NCI-H2196 (cell line): Measurements from ENCODE around the gene LRRC49.

ENCODE experiments used
- DNase-seq: peaks from one replicate; lab custom pipeline; 2025; ENCODE audit not compliant: unreplicated experiment; lab: John Stamatoyannopoulos, UW

Gene LRRC49

DNA sequence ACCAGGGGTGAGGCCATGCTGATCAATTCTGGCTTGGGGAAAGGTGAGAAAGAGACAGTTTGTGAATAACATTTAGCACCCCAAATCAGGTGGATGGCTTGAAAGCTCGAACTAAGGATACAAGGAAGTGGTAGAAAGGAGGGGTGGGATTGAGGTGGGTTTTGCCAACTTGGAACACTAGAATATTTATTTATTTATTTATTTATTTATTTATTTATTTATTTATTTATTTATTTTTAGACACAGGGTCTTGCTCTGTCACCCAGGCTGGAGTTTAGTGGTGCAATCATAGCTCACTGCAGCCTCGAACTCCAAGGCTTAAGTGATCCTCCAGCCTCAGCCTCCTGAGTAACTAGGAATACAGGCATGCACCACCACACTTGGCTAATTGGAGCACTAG is 191.6 kb downstream of the LRRC49 start:
- no peak for DNase-seq

DNA sequence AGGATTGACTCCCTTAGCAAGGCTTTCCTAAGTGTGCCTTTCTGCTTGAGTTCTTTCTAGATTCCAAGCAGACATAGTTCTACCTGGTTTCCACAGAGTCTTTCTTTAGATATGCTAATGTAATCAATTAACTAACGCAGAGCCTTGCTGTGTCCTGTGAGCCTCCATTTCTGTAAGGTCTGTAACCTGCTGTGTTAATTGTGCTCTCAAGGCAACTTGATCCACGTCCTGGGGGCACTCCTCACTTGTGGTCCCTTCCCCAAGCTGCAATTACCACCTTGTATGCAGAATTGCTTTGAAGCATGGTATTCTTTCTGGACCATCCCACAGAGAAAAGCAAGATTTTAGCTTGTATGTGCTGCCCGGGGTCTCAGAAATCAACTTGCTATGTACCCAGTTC is 193.2 kb downstream of the LRRC49 start:
- no peak for DNase-seq

DNA sequence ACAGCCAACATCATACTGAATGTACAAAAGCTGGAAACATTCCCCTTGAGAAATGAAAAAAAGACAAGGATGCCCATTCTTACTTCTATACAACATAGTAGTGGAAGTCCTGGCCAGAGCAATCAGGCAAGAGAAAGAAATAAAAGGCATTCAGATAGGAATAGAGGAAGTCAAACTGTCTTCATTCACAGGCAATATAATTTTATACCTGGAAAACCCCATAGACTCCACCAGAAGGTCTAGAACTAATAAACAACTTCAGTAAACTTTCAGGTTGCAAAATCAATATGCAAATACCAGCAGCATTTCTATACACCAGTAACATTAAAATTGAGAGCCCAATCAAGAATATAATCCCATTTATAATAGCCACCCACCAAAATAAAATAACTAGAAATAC is 195.5 kb downstream of the LRRC49 start:
- no peak for DNase-seq

DNA sequence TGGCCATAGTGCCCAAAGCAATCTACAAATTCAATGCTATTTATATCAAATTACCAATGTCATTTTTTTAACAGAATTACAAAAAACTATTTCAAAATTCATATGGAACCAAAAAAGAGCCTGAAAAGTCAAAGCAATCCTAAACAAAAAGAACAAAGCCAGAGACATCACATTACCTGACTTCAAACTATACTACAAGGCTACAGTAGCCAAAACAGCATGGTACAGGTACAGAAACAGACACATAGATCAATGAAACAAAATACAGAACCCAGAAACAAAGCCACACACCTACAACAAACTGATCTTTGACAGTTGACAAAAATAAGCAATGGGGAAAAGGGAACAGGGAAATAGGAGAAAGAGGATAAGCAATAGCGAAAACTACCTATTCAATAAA is 196.1 kb downstream of the LRRC49 start:
- no peak for DNase-seq

DNA sequence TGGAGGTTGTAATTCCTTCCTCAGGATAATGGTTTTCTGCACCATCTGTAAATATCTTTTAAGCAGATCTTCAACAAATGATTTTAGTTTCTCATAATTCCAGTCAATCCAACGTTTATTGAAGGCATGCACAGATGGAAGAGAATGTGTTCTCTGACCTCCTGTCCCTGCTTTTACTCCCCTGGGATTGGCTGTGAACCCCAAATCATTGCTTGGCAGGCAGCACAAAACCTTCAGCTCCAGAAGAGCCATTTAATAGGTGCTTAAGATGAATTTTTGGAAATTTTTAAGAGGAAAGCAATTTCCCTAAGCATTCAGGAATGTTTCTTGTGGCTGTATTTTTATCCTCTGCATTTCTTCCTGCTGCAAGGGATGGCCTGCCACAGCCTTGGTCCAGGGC is 197.2 kb downstream of the LRRC49 start:
- DNase-seq: no peak

DNA sequence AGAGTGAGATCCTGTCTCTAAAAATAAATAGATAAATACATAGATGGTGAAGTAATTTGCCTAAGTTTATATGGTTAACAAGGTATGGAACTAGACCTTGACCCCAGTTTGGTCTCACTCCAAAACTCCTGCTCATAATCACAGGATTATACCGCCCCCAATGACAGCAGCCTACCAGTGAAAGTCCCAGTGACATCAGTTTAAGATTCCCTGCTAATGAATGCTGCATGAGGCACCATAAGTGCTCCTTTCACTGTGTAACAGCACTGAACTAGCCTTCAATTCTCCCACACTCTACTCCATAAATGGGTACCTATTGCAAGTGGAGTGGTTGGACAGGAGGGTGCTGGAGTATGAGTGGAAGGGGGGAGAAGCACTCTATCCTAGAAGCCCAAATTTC is 199.0 kb downstream of the LRRC49 start:
- DNase-seq: no peak

DNA sequence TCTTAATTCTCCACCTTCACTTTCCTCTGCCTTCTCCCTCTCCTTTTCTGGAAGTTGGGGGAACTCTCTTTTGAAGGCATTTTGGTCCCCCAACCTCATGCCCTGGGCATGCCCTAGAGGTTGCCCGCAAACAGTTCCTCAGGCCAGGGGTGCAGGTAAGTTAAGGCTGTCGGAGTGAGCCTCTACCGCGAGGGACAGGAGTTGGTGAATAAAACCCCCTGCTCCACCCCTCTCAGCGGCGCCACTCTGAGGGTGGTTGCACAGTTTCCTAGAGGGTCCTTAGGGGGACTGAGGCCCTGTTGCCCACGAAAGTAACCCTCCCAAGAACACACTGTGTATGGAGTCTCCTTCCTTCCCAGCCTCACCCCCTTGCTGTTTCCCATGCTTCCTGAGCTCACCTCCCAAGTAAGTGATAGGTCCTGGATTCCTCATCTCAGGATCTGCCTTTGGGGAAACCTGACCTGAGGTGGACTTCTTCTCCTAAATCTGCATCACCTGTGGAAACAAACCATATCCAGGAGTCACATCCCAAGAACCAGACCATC is 199.5 kb downstream of the LRRC49 start:
- no peak for DNase-seq

DNA sequence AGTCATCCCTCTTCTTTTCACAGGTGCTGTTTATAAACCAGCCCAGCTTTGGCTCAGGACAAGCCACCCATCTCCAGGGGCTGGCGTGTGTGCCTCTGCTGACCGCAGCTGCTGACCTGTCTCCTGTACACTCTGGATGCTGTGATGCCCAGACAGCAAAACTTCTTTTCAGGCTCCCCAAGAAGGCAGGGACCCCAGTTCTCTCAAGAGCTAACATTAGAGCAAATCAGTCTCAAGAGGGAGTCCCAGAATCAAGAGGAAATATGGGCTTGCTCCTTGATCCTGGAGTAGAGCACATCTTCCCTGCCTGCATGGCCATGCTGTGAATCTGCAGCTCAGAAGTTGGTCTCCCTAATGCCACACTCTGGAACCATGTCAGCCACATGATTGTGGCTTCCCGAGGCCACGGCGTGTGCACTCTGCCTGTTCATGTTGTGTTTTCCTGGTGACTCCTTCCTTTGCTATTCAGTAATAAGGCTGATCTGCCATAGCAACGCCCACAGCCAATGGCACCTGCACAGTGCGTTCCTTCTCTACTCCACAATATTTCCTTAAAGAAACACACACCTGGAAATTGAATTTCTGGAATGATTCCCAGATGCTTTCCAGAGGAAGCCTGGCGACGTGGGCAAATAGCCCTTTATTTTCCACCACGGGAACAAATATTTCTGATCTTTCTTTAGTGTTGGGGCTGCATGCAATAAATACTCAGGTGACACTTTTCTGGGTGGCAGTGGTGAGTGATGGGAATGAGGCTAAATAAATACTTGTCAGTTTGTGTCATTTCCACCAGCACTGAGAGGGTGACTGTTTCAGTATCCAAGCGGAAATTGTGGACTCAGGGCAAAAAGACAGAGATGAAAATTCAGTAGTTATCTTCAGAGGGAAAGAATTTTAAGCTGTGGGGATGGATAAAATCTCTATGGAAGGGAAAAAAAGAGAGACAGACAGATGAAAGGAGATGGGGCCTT is 200.7 kb downstream of the LRRC49 start:
- peak; percentile 31 for DNase-seq

DNA sequence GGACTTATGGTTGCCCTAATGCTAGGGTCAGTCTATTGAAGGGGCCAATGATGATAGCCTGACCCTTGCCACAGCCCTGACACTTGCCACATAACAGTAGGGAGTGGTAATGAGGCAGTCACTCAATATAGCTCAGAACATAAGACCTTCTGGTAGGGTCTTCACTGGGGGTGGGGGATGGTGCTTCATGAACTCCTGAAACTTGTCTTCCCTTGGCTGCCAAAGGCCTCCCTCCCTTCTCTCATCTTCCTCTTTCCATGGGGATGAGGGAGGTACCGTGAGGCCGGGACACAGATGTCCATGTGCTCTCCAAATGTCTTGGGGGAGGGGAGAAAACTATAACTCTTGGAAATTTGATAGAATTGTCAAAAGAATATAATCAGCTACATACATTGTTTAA is 201.5 kb downstream of the LRRC49 start:
- no peak for DNase-seq

DNA sequence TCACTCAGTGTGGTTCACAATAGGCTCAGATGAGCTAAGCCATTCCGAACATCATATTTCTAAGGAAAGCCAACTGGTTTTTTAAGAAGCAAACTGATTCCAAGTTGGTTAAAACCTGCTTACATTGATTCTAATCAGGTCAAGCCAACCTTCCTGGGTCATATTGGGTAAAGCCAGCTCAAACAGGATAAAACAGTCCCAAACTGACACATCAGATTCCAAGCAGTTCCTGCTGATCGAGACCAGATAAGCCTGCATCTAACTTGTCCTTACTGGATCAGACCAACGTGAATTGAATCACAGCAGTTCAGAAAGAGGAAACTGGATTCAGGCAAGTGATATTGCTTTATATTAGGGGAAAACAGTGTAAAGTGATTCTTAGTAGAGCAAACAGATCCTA is 204.1 kb downstream of the LRRC49 start:
- DNase-seq: no peak

DNA sequence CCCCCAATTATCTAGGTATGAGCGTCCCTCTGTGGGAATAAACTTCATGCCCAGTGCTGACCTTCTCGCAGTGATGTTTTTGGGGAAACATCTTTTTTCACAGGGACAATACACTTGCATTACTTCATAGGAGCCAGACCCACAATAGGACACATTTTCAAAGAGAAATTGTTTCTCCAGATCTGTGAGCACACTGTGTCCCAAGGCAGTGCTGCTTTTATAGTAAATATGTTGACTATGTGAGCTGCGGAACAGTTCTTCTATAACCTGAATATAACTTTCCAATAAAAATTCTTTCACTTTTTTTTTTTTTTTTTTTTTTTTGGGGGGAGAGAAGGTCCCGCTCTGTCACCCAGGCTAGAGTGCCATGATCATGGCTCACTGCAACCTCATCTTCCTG is 205.3 kb downstream of the LRRC49 start:
- DNase-seq: no peak

DNA sequence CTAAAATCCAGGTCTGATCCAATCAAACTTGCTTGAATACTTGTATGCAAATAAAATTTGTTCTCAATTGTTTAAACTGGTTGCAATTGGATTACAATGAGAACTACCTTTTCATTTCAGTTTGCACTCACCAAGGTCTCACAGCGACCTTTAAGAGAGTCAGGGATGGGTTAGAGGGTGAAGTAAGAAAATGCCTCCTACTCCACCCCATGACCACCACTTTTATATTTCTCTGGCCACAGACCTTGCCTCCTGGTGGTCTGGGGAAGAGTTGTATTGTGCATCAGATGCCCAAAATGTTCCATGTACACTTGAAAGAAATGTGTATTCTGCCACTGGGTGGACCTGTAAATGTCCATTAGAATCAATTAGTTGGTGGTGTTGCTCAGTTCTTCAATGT is 206.3 kb downstream of the LRRC49 start:
- DNase-seq: no peak
